GM12878 (cell line): ENCODE results near the gene MTF1.

Experiments used
- BHLHE40 ChIP-seq, 2 experiments: fragments of 450-650 bp in 1 of 2; IDR thresholded peaks; 2 replicates each; pipeline ENCODE4 v1.6.1; 2011 to 2017; ENCODE audit warnings: low read depth in 2 of 2, borderline replicate concordance in 1 of 2, improper control_type of control experiment in 1 of 2, low read length in 1 of 2, mild to moderate bottlenecking in 1 of 2
- CBX3 ChIP-seq: fragments of 200-600 bp; sonication (generic); IDR thresholded peaks from 2 replicates; pipeline ENCODE4 v1.6.1; 2016; ENCODE audit warnings: low read depth, borderline replicate concordance
- CBX5 ChIP-seq: sonication (generic); IDR thresholded peaks from 2 replicates; pipeline ENCODE4 v1.6.1; 2016; ENCODE audit warnings: low read depth, moderate library complexity, mild to moderate bottlenecking, inconsistent platforms
- CEBPB ChIP-seq, 2 experiments: fragments of 150-350 bp in 1 of 2; IDR thresholded peaks; 2 replicates each; pipeline ENCODE4 v1.6.1; 2012 to 2014; ENCODE audit warnings: low read depth in 2 of 2, low read length in 2 of 2, borderline replicate concordance in 1 of 2, inconsistent platforms in 1 of 2
- CTCF ChIP-seq, 3 experiments: IDR thresholded peaks in 2 of 3; conservative IDR thresholded peaks in 1 of 3; 2 replicates each; pipeline ENCODE4 v1.5.1; 2011; ENCODE audit warnings: low read depth in 3 of 3, low read length in 3 of 3, mild to moderate bottlenecking in 3 of 3, control low read depth in 2 of 3, moderate library complexity in 2 of 3, inconsistent platforms in 1 of 3, mixed read lengths in 1 of 3; ENCODE audit not compliant: control insufficient read depth in 2 of 3, insufficient read depth in 1 of 3; ENCODE audit errors: extremely low read depth in 1 of 3
- EP300 ChIP-seq, 2 experiments: fragments of 150-350 bp in 1 of 2; IDR thresholded peaks; 2 replicates each; pipeline ENCODE4 v1.6.1; 2011 to 2012; ENCODE audit warnings: low read depth in 2 of 2, low read length in 2 of 2, borderline replicate concordance in 1 of 2, improper control_type of control experiment in 1 of 2, inconsistent platforms in 1 of 2; ENCODE audit not compliant: control insufficient read depth in 1 of 2
- GABPA ChIP-seq: IDR thresholded peaks from 2 replicates; pipeline ENCODE4 v1.6.1; 2014; ENCODE audit warnings: antibody characterized with exemption, low read depth, mild to moderate bottlenecking, inconsistent platforms
- IRF3 ChIP-seq: fragments of 450-650 bp; IDR thresholded peaks from 2 replicates; pipeline ENCODE4 v1.6.1; 2014; ENCODE audit warnings: mild to moderate bottlenecking
- JUND ChIP-seq: IDR thresholded peaks from 2 replicates; pipeline ENCODE4 v1.6.1; 2012; ENCODE audit warnings: low read depth, mild to moderate bottlenecking, low read length, improper control_type of control experiment, moderate library complexity
- NR2C2 ChIP-seq: IDR thresholded peaks from 2 replicates; pipeline ENCODE4 v1.6.1; 2011; ENCODE audit warnings: borderline replicate concordance, low read depth; ENCODE audit not compliant: control insufficient read depth, insufficient read length
- POLR2A ChIP-seq: IDR thresholded peaks from 2 replicates; pipeline ENCODE4 v1.6.1; 2011; ENCODE audit warnings: low read depth, mild to moderate bottlenecking, low read length
- SRF ChIP-seq, 2 experiments: IDR thresholded peaks; 2 replicates each; pipeline ENCODE4 v1.6.1; 2011; ENCODE audit warnings: low read depth in 2 of 2, low read length in 2 of 2, mild to moderate bottlenecking in 1 of 2, moderate library complexity in 1 of 2
- USF2 ChIP-seq: IDR thresholded peaks from 2 replicates; pipeline ENCODE4 v1.6.1; 2011; ENCODE audit warnings: low read depth, low read length, improper control_type of control experiment, borderline replicate concordance

- TF ChIP-seq CEBPB (IDR thresholded peaks at IDR 0.05; ENCODE audit: borderline replicate concordance in 1 of 2, low read depth in 2 of 2, low read length in 2 of 2) (no peak), POLR2A (no peak), NR2C2 (no peak), CBX3 (no peak), CTCF (IDR thresholded peaks at IDR 0.05 in 2 of 3, conservative IDR thresholded peaks at IDR 0.05 in 1 of 3; ENCODE audit: control insufficient read depth in 2 of 3, extremely low read depth in 1 of 3, insufficient read depth in 1 of 3, low read depth in 3 of 3, low read length in 3 of 3) (no peak), CBX5 (no peak), JUND (no peak), GABPA (no peak), EP300 (IDR thresholded peaks at IDR 0.05; ENCODE audit: borderline replicate concordance in 1 of 2, control insufficient read depth in 1 of 2, low read depth in 2 of 2, low read length in 2 of 2) (no peak), USF2 (no peak), SRF (IDR thresholded peaks at IDR 0.05; ENCODE audit: low read depth in 2 of 2, low read length in 2 of 2) (no peak), BHLHE40 (IDR thresholded peaks at IDR 0.05; ENCODE audit: borderline replicate concordance in 1 of 2, low read depth in 2 of 2, low read length in 1 of 2) (no peak), IRF3 (no peak)
Observed at GRCh38 chr1:37813529-37814145, 45.8 kb downstream of the MTF1 start.
